Stimulated activated CD4-positive, alpha-beta T cell treated with anti-CD3 and anti-CD28 coated beads, Interleukin-15, amount 100 ng/mL, for 24 hours (primary cell): Measurements from ENCODE around the gene AFAP1.
A peak's percentile ranks its signal among the peaks of the same experiment; 100 is the strongest.
"Not testable (repeated sequence)": the region's sequence is repeated elsewhere in the genome, so short reads cannot be mapped to it uniquely, and the experiment has no call there.

Experiments used
- DNase-seq: peaks from one replicate; pipeline ENCODE4 v3.0.0-alpha.2; 2020

Gene AFAP1

GRCh38 chr4:7944599-7945220, 5.0 kb upstream of the AFAP1 start:
- DNase-seq: no peak

GRCh38 chr4:7943688-7944087, 4.0 kb upstream of the AFAP1 start:
- not testable (repeated sequence) for DNase-seq

DNA sequence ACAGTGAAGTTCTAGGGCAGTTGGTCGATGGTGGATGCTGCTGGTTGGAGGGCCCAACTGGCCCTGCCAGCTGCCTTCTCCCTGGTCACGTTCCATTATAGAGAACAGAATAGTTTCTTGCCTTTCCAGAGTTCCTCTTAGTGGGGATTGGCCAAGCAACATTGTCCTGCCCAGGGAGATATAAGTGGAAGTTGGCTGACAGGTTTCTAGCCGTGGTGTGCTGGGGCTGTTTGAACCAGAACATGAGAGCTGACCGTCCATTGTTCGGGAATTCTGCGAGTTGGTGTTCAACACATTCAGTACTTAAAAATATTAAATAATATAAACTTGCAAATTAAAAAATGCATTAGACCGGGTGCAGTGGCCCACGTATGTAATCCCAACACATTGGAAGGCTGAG, 3.5 kb upstream of the AFAP1 start:
- no peak for DNase-seq

DNA sequence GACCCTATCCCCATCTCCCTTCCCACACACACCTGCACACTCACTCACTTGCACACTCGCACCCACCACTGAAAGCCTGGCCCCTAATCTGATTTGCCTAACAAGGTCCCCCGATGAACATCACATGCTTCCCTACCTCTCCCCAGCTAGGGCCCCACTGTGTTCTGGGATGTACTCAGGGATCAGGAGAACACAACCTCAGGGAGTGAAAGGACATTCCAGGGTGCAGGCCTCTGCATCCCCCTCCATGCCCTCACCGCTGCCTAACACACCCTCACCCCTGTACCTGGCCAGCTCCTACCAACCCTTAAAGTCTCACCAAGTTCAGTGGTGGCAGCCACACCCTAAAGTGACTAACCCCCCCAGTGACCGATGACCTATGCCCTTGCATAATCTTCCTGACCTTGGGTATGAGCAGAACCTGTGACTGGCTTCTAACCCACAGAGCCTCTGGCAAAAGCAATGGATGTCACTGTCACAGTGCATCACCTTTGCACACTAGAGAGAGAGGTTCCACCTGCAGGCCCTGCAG, 2.4 kb upstream of the AFAP1 start:
- DNase-seq: no peak

GRCh38 chr4:7941111-7941964, 1.7 kb upstream of the AFAP1 start:
- DNase-seq: no peak

DNA sequence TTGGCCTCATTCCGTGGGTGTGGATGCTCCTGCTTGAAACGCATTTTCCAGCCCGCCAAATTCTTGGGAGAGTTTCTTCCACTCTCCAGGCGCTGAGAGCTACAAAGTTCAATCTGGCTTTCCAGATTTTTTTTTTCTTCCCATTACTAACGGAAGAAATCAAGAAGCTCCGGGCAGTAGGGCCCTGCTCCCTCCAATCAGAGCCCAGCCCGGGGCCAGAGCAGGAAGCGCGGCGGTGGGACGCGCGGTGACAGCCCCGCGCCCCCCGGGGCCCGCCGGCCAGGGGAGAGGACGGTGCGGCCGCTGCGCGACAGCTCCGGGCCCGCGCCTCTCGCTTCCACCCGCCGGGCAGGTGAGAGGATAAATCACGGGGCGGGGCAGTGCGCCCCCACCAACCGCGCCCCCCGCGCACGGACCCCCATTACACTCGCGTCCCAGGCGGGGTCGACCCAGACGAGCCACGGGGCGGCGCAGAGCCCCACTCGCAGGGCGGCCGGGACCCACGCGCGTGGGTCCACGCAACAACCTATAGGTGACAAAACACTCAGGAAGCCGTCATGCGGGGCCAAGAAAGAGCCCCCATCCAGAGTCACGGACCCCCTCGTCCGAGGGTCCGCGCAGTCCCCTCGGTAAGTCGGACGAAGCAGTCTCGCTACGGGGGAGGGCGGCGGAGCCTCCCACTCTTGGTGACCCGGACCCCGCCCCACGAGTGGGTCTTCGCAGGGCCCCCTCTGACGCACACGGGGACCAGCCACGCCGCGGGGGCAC, 868 bp downstream of the AFAP1 start:
- DNase-seq: peak; percentile 40

GRCh38 chr4:7938266-7938608, 1.4 kb downstream of the AFAP1 start:
- DNase-seq: peak; percentile 23

- no peak for DNase-seq
Measured at GRCh38 chr4:7937006-7937405, 2.7 kb downstream of the AFAP1 start.

DNA sequence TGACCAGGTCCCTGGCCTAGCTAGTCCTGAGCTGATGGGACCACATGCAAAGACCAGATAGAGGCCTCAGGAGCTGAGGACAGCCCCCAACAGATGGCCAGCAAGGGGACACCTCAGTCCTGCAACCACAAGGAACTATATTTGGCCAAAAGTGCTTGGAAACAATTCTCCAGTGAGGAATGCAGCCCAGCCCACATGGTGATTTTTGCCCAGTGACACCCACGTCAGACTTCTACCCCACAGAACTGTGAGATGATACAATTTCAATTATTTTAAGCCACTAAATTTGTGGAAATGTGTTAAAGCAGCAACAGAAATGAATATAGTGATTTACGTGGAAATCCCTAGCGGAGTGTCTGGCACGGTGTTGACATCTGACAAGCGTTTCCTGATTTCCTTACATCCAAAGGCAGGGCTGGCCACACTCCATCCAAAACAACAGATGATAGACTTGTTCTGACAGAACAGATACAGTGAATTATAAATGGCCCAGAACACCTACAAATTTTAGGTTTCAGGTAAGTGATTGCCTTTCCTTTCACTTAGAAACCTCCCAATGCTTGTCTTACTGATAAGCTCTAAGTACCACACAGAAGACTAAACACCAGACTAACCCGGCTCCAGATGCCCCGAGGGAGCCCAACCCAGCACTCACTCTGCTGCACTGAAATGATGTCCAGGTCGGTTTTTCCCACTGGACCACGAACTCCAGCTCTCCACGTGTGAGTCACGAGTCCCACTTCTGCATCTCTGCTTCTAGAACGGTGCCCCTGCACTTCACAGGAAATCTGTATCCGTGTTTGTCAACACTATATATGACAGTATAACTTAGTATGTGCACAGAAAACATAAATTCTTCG, 5.8 kb downstream of the AFAP1 start:
- no peak for DNase-seq

- no peak for DNase-seq
Measured at GRCh38 chr4:7932287-7932686, 7.4 kb downstream of the AFAP1 start.

GRCh38 chr4:7929118-7929951, 10.3 kb downstream of the AFAP1 start:
- no peak for DNase-seq

DNA sequence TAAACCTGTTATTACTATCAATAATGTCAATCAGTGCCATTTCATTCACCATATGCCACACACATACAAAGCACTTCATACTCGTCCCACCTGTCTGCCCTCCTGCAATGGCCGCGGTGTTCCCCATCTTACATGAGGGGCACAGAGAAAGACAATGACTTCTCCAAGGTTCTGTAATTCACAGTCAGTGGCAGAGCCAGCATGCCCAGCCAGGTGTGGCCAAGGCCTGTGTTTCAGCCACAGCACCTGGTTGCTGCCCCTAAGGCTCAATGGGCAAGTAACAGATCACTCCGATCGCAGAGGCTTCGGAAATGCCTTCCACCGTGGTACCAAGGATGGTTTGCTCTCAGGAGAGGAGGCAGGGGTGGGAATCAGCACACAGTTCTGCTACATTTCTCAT, 10.9 kb downstream of the AFAP1 start:
- DNase-seq: no peak

DNA sequence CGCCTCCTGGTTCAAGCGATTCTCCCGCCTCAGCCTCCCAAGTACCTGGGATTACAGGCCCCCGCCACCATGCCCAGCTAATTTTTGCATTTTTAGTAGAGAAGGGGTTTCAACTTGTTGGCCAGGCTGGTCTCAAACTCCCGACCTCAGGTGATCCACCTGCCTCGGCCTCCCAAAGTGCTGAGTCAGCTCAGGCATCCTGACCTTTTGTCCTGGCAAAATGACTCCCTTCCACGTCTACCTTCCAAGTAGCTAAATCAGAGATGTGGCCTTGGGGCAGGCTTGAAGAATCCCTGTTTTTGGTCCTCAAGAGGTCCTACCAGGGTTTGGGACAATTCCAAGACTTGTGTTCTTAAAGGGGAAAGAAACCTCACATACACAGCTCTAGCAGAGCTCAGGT, 12.8 kb downstream of the AFAP1 start:
- DNase-seq: no peak

DNA sequence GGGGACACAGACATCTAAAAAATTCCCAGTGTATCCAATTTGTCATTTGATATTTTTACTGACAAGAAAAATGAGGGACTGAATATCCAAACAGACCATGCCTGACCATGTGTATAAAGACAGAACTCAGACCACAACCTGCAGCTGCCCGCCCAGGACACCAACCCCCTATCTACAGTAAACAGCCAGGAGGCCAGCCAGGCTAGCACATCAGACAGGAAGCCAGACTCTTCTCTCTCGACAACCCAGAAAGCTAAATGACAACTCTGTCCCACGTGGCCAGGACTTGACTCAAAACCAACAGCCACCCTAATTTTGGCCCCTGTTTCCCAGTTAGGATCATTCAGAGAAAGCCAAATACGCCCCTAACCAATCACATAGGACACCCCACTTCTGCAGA, 15.1 kb downstream of the AFAP1 start:
- DNase-seq: no peak

GRCh38 chr4:7924163-7924562, 15.5 kb downstream of the AFAP1 start:
- DNase-seq: no peak

DNA sequence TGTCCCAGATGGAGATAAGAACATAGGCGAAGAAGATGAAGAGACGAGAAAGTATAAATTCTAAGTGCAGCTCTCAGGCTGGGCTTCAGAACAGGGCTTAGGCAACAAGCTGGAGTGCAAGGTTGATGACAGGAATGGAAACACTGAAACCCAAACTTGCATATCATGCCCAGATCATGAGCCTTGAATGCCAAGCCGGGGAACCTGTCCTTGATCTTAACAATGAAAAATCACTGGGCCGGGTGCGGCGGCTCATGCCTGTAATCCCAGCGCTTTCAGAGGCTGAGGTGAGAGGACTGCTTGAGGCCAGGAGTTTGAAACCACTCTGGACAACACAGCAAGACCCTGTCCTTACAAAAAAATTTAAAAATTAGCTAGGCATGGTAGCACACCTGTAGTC, 17.2 kb downstream of the AFAP1 start:
- no peak for DNase-seq

GRCh38 chr4:7918981-7919380, 20.7 kb downstream of the AFAP1 start:
- no peak for DNase-seq

DNA sequence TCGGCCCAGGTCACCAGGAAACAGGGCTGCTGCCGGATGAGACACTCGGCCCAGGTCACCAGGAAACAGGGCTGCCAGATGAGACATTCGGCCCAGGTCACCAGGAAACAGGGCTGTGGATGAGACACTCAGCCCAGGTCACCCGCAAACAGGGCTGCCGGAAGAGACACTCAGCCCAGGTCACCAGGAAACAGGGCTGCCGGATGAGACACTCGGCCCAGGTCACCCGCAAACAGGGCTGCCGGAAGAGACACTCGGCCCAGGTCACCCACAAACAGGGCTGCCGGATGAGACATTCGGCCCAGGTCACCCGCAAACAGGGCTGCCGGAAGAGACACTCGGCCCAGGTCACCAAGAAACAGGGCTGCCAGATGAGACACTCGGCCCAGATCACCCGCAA, 21.5 kb downstream of the AFAP1 start:
- DNase-seq: not testable (repeated sequence)

DNA sequence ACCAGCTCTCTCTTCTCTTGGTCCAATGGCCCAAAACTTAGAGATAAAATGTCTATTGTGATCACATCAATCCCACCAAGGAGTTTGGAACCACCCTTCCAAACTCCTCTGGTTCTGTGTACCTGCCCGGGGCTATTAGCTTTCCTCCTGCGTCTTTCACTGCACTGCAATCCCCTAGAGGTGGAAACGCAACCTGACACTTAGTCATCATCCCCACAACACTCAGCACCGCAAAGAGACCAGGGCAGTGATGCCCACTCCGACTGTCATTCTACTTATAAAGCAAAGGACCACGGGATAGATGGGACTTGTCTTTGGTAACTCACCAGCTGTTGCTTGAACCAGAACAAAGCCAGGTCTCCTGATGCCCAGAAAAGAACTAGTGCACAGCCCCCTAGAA, 22.0 kb downstream of the AFAP1 start:
- DNase-seq: no peak

GRCh38 chr4:7915875-7916242, 23.8 kb downstream of the AFAP1 start:
- no peak for DNase-seq

GRCh38 chr4:7912826-7913225, 26.8 kb downstream of the AFAP1 start:
- no peak for DNase-seq
